ENCODE results near the gene HUS1.
"Not testable (repeated sequence)": the region's sequence is repeated elsewhere in the genome, so short reads cannot be mapped to it uniquely, and the experiment has no call there.

The HUS1 gene

DNA sequence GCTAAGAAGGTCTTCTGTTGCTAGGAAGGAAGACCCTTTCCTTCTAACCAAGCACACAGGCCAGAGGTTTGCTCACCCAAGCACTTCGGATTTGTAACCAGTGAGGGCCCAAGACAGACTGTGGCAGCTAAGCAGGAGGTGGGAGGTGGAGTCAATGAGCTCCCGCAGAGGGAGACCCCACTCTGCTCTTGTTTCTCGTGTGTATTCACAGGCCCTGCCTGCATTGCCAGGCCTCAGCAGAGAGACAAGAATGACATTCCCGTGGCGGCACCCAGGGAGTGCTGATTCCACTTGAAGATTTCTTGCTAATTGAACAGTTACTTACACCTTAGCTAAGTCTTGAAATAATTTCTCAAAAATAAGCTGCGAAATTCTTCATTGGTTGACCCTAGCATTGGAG, 44.6 kb downstream of the HUS1 start:
- TF ChIP-seq, protein P1, sequence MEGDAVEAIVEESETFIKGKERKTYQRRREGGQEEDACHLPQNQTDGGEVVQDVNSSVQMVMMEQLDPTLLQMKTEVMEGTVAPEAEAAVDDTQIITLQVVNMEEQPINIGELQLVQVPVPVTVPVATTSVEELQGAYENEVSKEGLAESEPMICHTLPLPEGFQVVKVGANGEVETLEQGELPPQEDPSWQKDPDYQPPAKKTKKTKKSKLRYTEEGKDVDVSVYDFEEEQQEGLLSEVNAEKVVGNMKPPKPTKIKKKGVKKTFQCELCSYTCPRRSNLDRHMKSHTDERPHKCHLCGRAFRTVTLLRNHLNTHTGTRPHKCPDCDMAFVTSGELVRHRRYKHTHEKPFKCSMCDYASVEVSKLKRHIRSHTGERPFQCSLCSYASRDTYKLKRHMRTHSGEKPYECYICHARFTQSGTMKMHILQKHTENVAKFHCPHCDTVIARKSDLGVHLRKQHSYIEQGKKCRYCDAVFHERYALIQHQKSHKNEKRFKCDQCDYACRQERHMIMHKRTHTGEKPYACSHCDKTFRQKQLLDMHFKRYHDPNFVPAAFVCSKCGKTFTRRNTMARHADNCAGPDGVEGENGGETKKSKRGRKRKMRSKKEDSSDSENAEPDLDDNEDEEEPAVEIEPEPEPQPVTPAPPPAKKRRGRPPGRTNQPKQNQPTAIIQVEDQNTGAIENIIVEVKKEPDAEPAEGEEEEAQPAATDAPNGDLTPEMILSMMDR (IDR thresholded peaks at IDR 0.05; ENCODE audit: borderline replicate concordance, insufficient read depth, low read depth, low read length), result no peak
- H3K4me3 ChIP-seq (ENCODE audit: low read depth, low read length), result no peak overlapping the region

DNA sequence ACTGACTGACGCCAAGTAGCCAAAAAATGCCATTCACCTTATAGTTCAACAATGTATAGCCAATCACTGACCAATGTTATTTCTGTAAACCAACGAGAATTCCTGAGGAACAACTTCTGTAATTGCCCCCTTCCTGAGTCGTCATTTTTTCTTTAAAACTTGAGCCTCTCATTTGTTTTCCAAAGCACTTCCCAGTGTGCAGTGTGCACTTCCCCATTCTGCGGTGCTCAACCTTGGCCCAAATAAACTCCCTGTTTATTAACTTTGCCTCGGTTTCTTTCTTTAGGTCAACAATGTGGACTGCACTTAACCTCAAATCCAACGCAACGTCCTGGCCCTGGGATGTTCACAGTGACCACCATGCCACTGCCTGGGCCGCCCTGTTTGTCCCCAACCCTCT, 46.2 kb downstream of the HUS1 start:
- TF ChIP-seq, protein P1 (IDR thresholded peaks at IDR 0.05; ENCODE audit: borderline replicate concordance, insufficient read depth, low read depth, low read length), result no peak

DNA sequence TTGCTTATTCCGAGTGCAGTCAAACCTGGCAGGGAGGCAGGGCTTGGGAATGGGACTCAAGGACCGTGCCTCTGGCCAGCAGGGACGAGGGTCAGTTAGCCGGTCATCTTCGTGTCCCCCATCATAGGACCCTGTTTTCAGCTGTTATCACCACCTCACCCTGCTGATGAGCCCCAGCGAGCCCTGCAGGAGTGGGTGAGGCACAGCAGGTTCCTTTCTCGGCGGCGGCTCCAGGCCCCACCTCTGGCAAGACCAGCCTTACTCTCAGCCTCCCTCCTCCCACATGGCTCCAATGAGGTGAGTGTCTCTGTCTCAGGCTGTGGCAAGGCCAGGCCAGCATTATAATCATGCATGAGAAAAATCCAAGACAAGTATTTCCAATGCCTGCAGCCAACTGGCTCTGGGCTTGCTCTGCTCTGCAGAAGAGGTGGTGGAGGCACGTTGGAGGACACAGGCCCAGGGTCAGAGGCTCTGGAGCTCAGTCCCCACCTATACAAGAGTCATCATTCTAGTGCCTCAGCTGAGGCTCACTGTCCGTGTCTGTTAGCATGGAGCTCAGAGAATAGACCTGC, 46.9 kb downstream of the HUS1 start:
- TF ChIP-seq, protein P1 (IDR thresholded peaks at IDR 0.05; ENCODE audit: borderline replicate concordance, insufficient read depth, low read depth, low read length), result no peak
- no peak overlapping the region for H3K4me3 ChIP-seq (ENCODE audit: low read depth, low read length)

More for the DNA sequence above, 46.2 kb downstream of the HUS1 start:
- H3K4me3 ChIP-seq (ENCODE audit: low read depth, low read length), result no peak overlapping the region

DNA sequence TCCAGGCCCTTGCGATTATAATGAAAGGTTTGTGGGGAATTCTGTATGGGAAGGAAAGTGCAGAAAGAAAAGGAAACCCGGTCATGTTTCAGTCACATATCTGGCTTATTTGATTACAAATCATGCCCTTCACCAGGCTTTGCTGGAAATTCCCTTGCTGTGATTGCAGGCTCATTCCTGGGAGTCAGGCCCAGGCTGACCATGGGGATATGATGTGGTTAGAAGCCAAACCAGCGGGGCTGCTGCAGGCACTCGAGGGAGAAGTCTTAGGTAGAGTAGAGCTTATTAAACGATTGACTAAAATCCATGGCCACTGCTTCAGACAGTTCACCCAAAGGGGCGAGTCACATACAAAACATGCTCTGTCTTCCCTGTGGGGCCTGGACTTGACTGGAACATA, 47.4 kb downstream of the HUS1 start:
- TF ChIP-seq, protein P1 (IDR thresholded peaks at IDR 0.05; ENCODE audit: borderline replicate concordance, insufficient read depth, low read depth, low read length), result no peak
- no peak overlapping the region for H3K4me3 ChIP-seq (ENCODE audit: low read depth, low read length)

DNA sequence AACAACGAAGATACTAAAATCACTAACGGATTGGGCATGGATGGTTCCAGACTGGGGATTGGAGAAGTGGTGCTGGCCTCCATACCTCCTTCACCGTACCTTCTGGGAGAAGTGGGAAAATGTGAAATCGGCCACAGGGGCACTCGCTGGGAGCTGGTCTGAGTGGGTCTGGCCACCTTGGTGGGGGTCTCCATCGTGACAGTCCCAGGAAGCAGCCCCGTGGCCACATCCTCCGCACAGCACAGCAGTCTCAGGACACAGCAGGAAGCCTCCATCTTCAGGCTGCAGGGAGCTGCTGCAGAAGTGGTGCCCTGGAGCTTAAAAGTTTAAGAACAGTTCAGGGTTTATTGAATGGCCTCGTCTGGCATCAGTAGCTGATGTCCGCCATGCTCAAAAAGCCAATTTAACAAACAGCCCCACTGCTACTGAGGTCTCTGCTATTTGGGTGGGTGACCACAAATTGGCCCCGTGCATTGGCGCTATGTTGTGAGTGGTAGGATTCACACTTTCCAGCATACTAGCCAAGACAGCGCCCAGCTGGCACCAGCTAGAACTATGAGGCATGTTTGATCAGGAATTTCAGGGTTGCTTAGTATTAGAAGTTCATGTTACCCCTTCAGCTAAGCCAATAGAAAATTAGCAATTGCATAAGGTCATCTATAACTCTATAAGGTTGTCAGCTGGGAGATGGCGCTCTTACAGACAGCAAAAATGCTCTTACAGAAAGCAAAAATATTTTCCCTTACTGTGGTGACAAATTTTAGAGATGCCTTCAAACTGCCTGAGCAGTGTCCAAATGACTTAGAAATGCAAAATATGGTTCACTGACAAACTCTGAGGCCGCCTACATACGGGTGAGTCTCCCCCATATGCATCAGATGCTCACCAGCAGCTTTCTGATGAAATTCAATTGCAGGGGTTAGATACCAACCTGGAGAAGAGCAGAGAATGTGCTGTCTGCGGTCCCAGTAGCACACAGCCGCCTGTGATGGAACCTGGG, 48.1 kb downstream of the HUS1 start:
- H3K4me3 ChIP-seq (ENCODE audit: low read depth, low read length), result no peak overlapping the region
- TF ChIP-seq, protein P1 (IDR thresholded peaks at IDR 0.05; ENCODE audit: borderline replicate concordance, insufficient read depth, low read depth, low read length), result no peak

DNA sequence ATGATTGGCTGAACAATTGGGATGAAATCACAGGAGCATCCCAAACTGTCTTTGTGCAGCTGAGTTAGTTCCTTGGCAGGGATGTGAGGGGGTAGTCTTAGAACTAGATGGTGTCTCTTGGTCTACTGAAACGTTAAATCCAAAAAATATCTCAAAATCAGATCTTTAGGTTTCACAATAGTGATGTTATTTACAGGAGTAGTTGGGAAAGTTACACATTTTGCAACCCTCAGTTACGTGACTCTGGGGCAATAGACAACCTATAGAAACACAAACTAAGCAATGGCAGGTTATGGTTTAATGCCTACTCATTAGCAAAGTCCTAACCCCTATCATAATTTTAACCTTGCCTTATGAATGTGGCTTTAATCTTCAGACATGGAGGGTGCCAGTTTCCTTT, 55.1 kb downstream of the HUS1 start:
- TF ChIP-seq, protein P1 (IDR thresholded peaks at IDR 0.05; ENCODE audit: borderline replicate concordance, insufficient read depth, low read depth, low read length), result no peak

DNA sequence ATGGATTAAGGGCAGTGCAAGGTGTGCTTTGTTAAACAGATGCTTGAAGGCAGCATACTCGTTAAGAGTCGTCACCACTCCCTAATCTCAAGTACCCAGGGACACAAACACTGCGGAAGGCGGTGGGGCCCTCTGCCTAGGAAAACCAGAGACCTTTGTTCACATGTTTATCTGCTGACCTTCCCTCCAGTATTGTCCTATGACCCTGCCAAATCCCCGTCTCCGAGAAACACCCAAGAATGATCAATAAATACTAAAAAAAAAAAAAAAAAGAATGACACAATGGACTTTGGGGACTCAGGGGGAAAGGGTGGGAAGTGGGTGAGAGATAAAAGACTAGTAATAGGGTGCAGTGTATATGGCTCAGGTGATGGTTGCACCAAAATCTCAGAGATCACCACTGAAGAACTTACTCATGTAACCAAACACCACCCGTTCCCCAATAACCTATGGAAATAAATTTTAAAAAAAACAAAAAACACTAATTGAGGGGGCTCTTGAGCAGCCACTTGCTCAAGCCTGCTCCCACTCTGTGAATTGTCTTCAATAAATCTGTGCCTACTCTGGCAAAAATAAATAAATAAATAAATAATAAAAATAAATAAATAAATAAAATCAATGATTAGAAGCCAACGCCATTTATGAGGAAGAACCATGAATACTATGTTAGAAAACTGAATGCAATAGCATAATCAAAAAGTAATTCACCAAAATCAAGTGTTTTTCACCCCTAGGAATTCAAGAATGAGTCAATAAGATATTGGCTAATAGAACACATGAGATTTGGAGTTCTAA, 56.1 kb downstream of the HUS1 start:
- H3K4me3 ChIP-seq (ENCODE audit: low read depth, low read length), result not testable (repeated sequence)

More for the DNA sequence above, 55.1 kb downstream of the HUS1 start:
- no peak overlapping the region for H3K4me3 ChIP-seq (ENCODE audit: low read depth, low read length)

DNA sequence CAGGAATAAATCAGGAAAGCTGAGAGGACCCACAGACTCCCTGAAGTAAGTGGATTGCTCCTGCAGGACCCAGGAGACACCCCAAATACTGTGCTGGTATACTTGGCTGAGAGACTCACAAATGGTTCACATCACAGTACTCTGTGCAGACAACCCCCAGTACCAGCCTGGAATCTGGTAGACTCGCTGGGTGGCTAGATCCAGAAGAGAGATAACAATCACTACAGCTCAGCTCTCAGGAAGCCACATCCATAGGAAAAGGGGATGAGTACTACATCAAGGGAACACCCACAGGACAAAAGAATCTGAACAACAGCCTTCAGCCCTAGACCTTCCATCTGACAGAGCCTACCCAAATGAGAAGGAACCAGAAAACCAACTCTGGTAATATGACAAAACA, 62.9 kb downstream of the HUS1 start:
- not testable (repeated sequence) for H3K4me3 ChIP-seq (ENCODE audit: low read depth, low read length)
